Measurements from ENCODE around the gene SESN2. TPM values are rescaled to one million over a fixed set of nuclear protein-coding genes. Genes with fewer than 3 reads are reported as not detected.

SESN2 gene, protein sequence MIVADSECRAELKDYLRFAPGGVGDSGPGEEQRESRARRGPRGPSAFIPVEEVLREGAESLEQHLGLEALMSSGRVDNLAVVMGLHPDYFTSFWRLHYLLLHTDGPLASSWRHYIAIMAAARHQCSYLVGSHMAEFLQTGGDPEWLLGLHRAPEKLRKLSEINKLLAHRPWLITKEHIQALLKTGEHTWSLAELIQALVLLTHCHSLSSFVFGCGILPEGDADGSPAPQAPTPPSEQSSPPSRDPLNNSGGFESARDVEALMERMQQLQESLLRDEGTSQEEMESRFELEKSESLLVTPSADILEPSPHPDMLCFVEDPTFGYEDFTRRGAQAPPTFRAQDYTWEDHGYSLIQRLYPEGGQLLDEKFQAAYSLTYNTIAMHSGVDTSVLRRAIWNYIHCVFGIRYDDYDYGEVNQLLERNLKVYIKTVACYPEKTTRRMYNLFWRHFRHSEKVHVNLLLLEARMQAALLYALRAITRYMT
- total RNA-seq, result 8.4 and 9.1 TPM in 2 replicates

DNA sequence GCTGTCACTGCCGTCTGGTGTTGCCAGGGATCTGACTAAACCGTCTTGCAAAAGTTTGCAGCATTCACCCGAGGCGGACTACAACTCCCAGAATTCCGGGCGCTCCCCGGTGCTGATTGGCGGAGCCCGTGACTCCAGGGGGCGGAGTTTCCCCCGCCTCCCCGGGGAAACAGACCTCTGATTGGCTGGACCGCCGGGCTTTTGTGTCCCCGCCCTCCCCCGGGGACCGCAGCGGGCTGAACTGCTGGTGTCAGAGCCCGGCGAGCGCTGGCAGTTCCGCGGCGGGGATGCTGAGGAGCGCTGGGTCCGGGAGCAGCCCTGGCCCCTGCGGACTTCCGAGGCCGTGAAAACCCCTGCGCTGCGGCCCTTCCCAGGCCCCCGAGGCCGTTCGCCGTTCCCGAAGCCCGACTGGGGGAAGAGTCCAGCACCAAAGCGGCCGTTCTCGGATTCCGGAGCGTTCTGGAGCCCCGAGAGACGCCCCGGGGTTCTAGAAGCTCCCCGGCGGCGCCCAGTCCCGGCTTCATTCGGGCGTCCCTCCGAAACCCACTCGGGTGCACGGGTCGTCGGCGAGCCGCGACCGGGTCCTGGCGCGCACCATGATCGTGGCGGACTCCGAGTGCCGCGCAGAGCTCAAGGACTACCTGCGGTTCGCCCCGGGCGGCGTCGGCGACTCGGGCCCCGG lies at the start of gene SESN2:
SESN2 (plus strand) TSS at position 267 of the 682 bp plus-strand sequence; CDS start at position 597, 330 bp downstream.

DNA sequence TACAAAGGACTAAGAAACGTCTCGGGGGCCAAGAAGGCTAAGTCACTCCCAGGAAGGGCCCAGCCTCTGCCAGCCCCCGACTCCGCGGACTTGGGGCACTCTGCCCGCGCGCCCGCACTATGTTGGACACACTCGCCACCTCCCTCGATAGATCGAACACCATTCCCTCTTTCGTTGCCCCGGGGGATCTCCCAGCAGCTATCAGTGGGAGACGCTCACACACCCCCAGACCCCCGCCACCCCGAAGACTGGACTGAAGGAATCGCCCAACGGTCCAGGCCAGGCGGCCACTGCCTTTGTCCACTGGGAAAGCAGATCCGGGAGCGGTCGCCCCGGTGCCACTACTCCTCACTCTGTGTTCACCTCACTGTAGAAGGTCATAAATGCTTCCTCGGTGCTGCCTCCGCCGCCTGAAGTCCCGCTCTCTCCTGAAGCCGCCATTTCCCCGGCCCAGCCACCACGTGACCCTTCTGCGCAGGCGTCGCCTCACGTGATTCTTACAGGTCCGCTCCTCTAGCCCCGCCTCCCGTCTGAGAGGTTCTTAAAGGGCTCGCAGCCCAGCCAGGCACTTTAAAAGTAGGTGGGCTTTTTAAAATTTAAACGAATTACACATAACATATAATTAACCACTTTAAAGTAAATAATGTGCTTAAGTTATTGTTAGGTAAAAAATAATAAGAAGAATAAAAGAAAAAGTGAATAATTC lies 26.6 kb upstream of the SESN2 start, which contains the start of gene DNAJC8:
DNAJC8 (minus strand) TSS at position 472 of the 706 bp plus-strand sequence; CDS start at position 441, 31 bp downstream.

DNA sequence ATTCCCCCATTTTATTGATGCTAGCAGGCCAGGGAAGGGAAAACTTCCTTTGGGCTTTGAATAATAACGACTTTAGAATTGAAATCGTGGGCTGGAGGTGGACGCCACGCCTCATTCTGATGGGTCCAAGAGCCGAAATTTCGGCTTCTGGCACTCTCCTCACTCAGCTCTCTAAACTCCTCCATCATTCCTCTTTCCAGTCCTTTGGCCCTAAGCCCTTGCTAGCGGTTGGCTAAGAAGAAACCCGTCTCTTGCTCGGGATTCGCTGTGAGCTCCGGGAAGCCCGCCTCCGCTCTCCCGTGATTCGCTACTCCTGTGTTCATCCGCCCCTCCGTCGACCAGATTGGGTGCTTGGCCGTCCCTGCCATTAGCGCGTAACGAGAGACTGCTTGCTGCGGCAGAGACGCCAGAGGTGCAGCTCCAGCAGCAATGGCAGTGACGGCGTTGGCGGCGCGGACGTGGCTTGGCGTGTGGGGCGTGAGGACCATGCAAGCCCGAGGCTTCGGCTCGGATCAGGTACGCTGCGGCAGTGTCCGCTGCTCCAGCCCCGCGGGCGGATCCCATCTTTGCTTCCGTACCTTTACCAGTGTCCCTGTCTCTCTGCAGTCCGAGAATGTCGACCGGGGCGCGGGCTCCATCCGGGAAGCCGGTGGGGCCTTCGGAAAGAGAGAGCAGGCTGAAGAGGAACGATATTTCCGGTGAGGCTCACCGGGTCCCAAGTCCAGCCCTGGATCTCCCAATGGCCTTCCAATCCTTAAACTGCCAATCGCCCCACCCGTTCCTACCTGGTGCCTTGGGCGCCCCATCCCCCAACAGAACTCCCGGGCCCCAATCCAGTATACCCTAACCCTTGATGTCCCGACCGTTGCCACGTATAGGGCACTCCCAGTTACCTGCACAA lies 23.3 kb upstream of the SESN2 start, which contains the start of gene ATP5IF1:
ATP5IF1 (plus strand) TSS at position 370 of the 901 bp plus-strand sequence; CDS start at position 430, 60 bp downstream.

Other genes with a start within 250 kb of the SESN2 start
- 11.4 and 14.0 TPM in 2 replicates for gene EYA3, start 170.9 kb upstream of the SESN2 start, total RNA-seq
- gene PTAFR, start 82.8 kb upstream of the SESN2 start, total RNA-seq, result under 0.01 TPM in 2 replicates
- 66.3 and 108 TPM in 2 replicates for gene DNAJC8, start 26.5 kb upstream of the SESN2 start, total RNA-seq
- 109 and 220 TPM in 2 replicates for gene ATP5IF1, start 23.4 kb upstream of the SESN2 start, total RNA-seq
- 25.2 and 27.6 TPM in 2 replicates for gene MED18, start 69.5 kb downstream of the SESN2 start, total RNA-seq
- 10.9 and 11.7 TPM in 2 replicates for gene PHACTR4, start 110.2 kb downstream of the SESN2 start, total RNA-seq
- 77.3 and 79.0 TPM in 2 replicates for gene RCC1, start 246.5 kb downstream of the SESN2 start, total RNA-seq